ENCODE data around the gene MYO7B.

Gene MYO7B

DNA sequence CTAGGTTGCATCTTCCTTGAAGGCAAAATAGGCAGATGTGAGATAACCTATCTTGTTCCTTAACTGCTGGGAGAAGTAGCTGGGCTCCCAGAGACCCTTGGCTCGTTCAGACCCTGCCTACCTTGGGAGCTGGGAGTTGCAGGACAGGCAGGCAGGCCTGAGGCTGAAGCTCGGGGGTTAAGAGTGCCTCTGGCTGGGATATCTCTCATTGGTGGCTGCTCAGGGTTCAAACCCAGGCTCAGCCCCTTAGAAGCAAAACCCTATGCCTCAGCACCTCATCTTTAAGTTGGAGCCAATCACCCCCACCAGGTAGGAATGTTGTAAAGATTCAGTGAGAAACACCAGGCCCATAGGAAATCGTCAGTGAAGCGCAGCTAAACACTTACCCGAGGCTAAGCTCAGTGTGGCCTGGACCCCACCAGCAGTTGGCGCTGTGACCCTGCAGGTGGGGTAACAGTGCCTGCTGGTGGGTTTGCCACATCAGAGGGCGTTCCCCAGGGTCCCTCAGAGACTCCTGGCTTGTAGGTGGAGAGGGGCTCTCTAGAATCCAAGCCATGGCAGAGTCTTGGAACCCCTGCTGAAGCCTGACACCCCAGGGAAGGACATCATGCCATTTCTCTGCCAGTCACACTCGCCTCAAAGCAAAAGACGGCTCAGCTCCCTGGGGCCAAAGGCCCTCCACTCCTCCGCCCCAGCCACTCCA is 55.9 kb downstream of the MYO7B start:
- no peak for TF ChIP-seq ZFP3 (CRISPR knock-in tag; IDR thresholded peaks at IDR 0.05)
- TF ChIP-seq, protein P1, sequence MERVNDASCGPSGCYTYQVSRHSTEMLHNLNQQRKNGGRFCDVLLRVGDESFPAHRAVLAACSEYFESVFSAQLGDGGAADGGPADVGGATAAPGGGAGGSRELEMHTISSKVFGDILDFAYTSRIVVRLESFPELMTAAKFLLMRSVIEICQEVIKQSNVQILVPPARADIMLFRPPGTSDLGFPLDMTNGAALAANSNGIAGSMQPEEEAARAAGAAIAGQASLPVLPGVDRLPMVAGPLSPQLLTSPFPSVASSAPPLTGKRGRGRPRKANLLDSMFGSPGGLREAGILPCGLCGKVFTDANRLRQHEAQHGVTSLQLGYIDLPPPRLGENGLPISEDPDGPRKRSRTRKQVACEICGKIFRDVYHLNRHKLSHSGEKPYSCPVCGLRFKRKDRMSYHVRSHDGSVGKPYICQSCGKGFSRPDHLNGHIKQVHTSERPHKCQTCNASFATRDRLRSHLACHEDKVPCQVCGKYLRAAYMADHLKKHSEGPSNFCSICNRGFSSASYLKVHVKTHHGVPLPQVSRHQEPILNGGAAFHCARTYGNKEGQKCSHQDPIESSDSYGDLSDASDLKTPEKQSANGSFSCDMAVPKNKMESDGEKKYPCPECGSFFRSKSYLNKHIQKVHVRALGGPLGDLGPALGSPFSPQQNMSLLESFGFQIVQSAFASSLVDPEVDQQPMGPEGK (CRISPR knock-in tag; IDR thresholded peaks at IDR 0.05; ENCODE audit: borderline replicate concordance) = no peak
- TF ChIP-seq, protein P2, sequence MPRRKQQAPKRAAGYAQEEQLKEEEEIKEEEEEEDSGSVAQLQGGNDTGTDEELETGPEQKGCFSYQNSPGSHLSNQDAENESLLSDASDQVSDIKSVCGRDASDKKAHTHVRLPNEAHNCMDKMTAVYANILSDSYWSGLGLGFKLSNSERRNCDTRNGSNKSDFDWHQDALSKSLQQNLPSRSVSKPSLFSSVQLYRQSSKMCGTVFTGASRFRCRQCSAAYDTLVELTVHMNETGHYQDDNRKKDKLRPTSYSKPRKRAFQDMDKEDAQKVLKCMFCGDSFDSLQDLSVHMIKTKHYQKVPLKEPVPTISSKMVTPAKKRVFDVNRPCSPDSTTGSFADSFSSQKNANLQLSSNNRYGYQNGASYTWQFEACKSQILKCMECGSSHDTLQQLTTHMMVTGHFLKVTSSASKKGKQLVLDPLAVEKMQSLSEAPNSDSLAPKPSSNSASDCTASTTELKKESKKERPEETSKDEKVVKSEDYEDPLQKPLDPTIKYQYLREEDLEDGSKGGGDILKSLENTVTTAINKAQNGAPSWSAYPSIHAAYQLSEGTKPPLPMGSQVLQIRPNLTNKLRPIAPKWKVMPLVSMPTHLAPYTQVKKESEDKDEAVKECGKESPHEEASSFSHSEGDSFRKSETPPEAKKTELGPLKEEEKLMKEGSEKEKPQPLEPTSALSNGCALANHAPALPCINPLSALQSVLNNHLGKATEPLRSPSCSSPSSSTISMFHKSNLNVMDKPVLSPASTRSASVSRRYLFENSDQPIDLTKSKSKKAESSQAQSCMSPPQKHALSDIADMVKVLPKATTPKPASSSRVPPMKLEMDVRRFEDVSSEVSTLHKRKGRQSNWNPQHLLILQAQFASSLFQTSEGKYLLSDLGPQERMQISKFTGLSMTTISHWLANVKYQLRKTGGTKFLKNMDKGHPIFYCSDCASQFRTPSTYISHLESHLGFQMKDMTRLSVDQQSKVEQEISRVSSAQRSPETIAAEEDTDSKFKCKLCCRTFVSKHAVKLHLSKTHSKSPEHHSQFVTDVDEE (CRISPR knock-in tag; IDR thresholded peaks at IDR 0.05) = no peak
- no peak for TF ChIP-seq ARNTL (CRISPR knock-in tag; IDR thresholded peaks at IDR 0.05; ENCODE audit: borderline replicate concordance, low read depth)
- TF ChIP-seq RARB (CRISPR knock-in tag; IDR thresholded peaks at IDR 0.05) = no peak
- TF ChIP-seq BACH2 (CRISPR knock-in tag; IDR thresholded peaks at IDR 0.05; ENCODE audit: borderline replicate concordance) = no peak
- TF ChIP-seq ESRRG (CRISPR knock-in tag; IDR thresholded peaks at IDR 0.05) = no peak
- TF ChIP-seq ZC3H10 (CRISPR knock-in tag; IDR thresholded peaks at IDR 0.05) = no peak
- no peak for TF ChIP-seq TOX (CRISPR knock-in tag; IDR thresholded peaks at IDR 0.05; ENCODE audit: borderline replicate concordance)
- TF ChIP-seq OSR1 (CRISPR knock-in tag; IDR thresholded peaks at IDR 0.05) = no peak
- peak; percentile 98 for ATAC-seq

DNA sequence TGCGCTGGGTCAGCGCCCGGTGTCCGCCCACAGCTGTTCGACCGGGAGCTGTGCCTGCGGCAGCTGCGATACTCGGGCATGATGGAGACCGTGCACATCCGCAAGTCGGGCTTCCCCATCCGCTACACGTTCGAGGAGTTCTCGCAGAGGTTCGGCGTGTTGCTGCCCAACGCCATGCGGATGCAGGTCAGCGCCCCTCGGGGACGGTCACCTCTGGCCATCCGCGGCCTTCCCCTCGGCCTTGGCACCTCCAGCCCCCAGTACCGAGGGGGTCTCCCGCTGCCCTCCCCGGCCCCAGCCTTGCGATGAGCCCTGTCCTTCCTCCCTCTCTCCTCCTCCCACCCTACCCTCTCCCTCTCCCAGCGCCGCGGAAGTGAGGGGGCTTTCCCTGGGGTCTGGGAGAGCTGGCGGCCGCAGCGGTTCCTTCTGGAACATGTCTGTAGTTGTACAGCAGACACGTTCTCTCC is 57.3 kb downstream of the MYO7B start:
- TF ChIP-seq PPARA (CRISPR knock-in tag; IDR thresholded peaks at IDR 0.05; ENCODE audit: borderline replicate concordance) = no peak
- TF ChIP-seq ZNF8 (CRISPR knock-in tag; IDR thresholded peaks at IDR 0.05) = no peak
- no peak for TF ChIP-seq ZC3H10 (CRISPR knock-in tag; IDR thresholded peaks at IDR 0.05)
- TF ChIP-seq, protein P1 (CRISPR knock-in tag; IDR thresholded peaks at IDR 0.05; ENCODE audit: borderline replicate concordance) = no peak
- TF ChIP-seq, protein P2 (CRISPR knock-in tag; IDR thresholded peaks at IDR 0.05) = no peak
- no peak for TF ChIP-seq TOX (CRISPR knock-in tag; IDR thresholded peaks at IDR 0.05; ENCODE audit: borderline replicate concordance)
- no peak for TF ChIP-seq ZNF565 (CRISPR knock-in tag; conservative IDR thresholded peaks at IDR 0.05; ENCODE audit: low read depth)
- TF ChIP-seq CSDC2 (CRISPR knock-in tag; IDR thresholded peaks at IDR 0.05) = no peak
- TF ChIP-seq ESRRG (CRISPR knock-in tag; IDR thresholded peaks at IDR 0.05) = no peak
- TF ChIP-seq ARNTL (CRISPR knock-in tag; IDR thresholded peaks at IDR 0.05; ENCODE audit: borderline replicate concordance, low read depth) = no peak
- TF ChIP-seq, protein P3, sequence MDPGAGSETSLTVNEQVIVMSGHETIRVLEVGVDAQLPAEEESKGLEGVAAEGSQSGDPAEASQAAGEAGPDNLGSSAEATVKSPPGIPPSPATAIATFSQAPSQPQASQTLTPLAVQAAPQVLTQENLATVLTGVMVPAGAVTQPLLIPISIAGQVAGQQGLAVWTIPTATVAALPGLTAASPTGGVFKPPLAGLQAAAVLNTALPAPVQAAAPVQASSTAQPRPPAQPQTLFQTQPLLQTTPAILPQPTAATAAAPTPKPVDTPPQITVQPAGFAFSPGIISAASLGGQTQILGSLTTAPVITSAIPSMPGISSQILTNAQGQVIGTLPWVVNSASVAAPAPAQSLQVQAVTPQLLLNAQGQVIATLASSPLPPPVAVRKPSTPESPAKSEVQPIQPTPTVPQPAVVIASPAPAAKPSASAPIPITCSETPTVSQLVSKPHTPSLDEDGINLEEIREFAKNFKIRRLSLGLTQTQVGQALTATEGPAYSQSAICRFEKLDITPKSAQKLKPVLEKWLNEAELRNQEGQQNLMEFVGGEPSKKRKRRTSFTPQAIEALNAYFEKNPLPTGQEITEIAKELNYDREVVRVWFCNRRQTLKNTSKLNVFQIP (CRISPR knock-in tag; IDR thresholded peaks at IDR 0.05; ENCODE audit: borderline replicate concordance, low read depth) = no peak
- TF ChIP-seq, protein P4, sequence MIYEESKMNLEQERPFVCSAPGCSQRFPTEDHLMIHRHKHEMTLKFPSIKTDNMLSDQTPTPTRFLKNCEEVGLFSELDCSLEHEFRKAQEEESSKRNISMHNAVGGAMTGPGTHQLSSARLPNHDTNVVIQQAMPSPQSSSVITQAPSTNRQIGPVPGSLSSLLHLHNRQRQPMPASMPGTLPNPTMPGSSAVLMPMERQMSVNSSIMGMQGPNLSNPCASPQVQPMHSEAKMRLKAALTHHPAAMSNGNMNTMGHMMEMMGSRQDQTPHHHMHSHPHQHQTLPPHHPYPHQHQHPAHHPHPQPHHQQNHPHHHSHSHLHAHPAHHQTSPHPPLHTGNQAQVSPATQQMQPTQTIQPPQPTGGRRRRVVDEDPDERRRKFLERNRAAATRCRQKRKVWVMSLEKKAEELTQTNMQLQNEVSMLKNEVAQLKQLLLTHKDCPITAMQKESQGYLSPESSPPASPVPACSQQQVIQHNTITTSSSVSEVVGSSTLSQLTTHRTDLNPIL (CRISPR knock-in tag; IDR thresholded peaks at IDR 0.05; ENCODE audit: low read depth) = no peak
- no peak for TF ChIP-seq ZFP3 (CRISPR knock-in tag; IDR thresholded peaks at IDR 0.05)
- TF ChIP-seq OSR1 (CRISPR knock-in tag; IDR thresholded peaks at IDR 0.05) = no peak
- TF ChIP-seq SNAI2 (CRISPR knock-in tag; IDR thresholded peaks at IDR 0.05) = no peak
- TF ChIP-seq ZFP30 (CRISPR knock-in tag; IDR thresholded peaks at IDR 0.05) = no peak
- no peak for TF ChIP-seq ZNF70 (CRISPR knock-in tag; IDR thresholded peaks at IDR 0.05)
- TF ChIP-seq ISL1 (CRISPR knock-in tag; IDR thresholded peaks at IDR 0.05) = no peak
- no peak for TF ChIP-seq TCF4 (CRISPR knock-in tag; IDR thresholded peaks at IDR 0.05; ENCODE audit: borderline replicate concordance)

More for the DNA sequence above, 57.3 kb downstream of the MYO7B start:
- no peak for ATAC-seq

Data from SK-N-SH treated with all-trans-retinoic acid at 6 μM for 48 hours (cell line).